Left lung (tissue), 10 donors: ENCODE results near the gene FBXW8. TPM values are rescaled to one million over a fixed set of nuclear protein-coding genes. Genes with fewer than 3 reads are reported as not detected.

Experiments
- ATAC-seq: fragments of 200-7000 bp; cut with Tn5 transposase; one replicate; pipeline ENCODE4 v1.9.1; 2020; ENCODE audit warnings: moderate library complexity
- DNase-seq, 4 donors: peaks; one replicate each; pipeline ENCODE4 v3.0.0-alpha.2; 2013 to 2020
- H3K27ac ChIP-seq, 2 donors: fragments of 200-600 bp; sonication (generic) in 1 of 2; one replicate each; pipeline versions ENCODE4 v1.5.0 to v1.8.0; 2020 to 2021
- H3K27me3 ChIP-seq, 2 donors: fragments of 200-600 bp; sonication (generic) in 1 of 2; one replicate each; pipeline versions ENCODE4 v1.5.0 to v1.8.0; 2020 to 2021
- H3K36me3 ChIP-seq, 2 donors: fragments of 200-600 bp; sonication (generic) in 1 of 2; one replicate each; pipeline versions ENCODE4 v1.5.0 to v1.8.0; 2020 to 2021
- H3K4me1 ChIP-seq, 2 donors: fragments of 200-600 bp; one replicate each; pipeline ENCODE4 v1.8.0; 2021
- H3K4me3 ChIP-seq, 2 donors: fragments of 200-600 bp; sonication (generic) in 1 of 2; one replicate each; pipeline versions ENCODE4 v1.5.0 to v1.8.0; 2020 to 2021; ENCODE audit warnings: mild to moderate bottlenecking in 1 of 2
- H3K9me3 ChIP-seq, 2 donors: fragments of 200-600 bp; sonication (generic) in 1 of 2; one replicate each; pipeline versions ENCODE4 v1.5.0 to v1.8.0; 2020 to 2021
- CTCF ChIP-seq, 2 donors: fragments of 200-600 bp; sonication (generic) in 1 of 2; IDR thresholded peaks; one replicate each; pipeline versions ENCODE4 v1.5.0 to v1.8.0; 2021; ENCODE audit warnings: antibody characterized with exemption in 2 of 2
- intact Hi-C, 2 donors: fragments of 100-400 bp; cut with DNase I; formaldehyde crosslinking; loops; one replicate each; pipeline versions ENCODE4 v1.11.2 to v1.14.2; 2022
- polyA plus RNA-seq, 6 donors: library from polyadenylated mRNA; unstranded; fragments of 120-200 nt; gene quantifications; one replicate each; pipeline ENCODE4 v1.2.1, GENCODE V29; 2013; ENCODE audit not compliant: insufficient read length in 6 of 6
- total RNA-seq, 2 donors: library from RNA; stranded (reverse); fragmentation: NEBNext Ultra II Directional; extraction: Animal tissue kit (Norgen Biotek cat#: 25700); gene quantifications; one replicate each; pipeline ENCODE4 v1.2.1, GENCODE V29; 2021
- donor health status: DM: no; HTN: yes; CAD: no.
- donor health status: DM: no; HTN: no; CAD: no.

The FBXW8 gene
- total and polyA plus RNA-seq, 8 donors = 16.0 to 28.4 (median 24.6) TPM

GRCh38 chr12:116887244-116887643, 23.5 kb upstream of the FBXW8 start:
- Histone ChIP-seq H3K4me3 (no peak overlapping the region), H3K27me3 (peaks cover 15 to 46% of the 10 kb centered on the region in 2 donors), H3K27ac (no peak overlapping the region), H3K4me1 (peaks cover 0 to 19% of the 10 kb centered on the region in 2 donors), H3K9me3 (no peaks in the 10 kb centered on the region), H3K36me3 (no peaks in the 10 kb centered on the region)
- DNase-seq (no peak), ATAC-seq (no peak)
- intact Hi-C loops = no loop called here
- no peak for TF ChIP-seq CTCF (IDR thresholded peaks at IDR 0.05)

- Histone ChIP-seq H3K9me3 (no peaks in the 10 kb centered on the region), H3K27ac (no peak overlapping the region), H3K27me3 (peaks cover 9 to 43% of the 10 kb centered on the region in 2 donors), H3K36me3 (no peaks in the 10 kb centered on the region), H3K4me1 (peaks cover 0 to 19% of the 10 kb centered on the region in 2 donors), H3K4me3 (no peak overlapping the region)
- ATAC-seq (no peak), DNase-seq (no peak)
- intact Hi-C loops = no loop called here
- TF ChIP-seq CTCF (IDR thresholded peaks at IDR 0.05) = no peak
Observed at GRCh38 chr12:116887897-116888296, 22.9 kb upstream of the FBXW8 start.

GRCh38 chr12:116890330-116890729, 20.4 kb upstream of the FBXW8 start:
- H3K36me3 ChIP-seq = no peaks in the 10 kb centered on the region
- peaks cover 0 to 19% of the 10 kb centered on the region in 2 donors for H3K4me1 ChIP-seq
- intact Hi-C loops = no loop called here
- H3K27ac ChIP-seq = no peak overlapping the region
- DNase-seq = no peak
- no peaks in the 10 kb centered on the region for H3K9me3 ChIP-seq
- no peak for ATAC-seq
- H3K4me3 ChIP-seq = no peak overlapping the region
- peaks cover 0 to 26% of the 10 kb centered on the region in 2 donors for H3K27me3 ChIP-seq
- no peak for TF ChIP-seq CTCF (IDR thresholded peaks at IDR 0.05)

GRCh38 chr12:116891019-116891418, 19.7 kb upstream of the FBXW8 start:
- TF ChIP-seq CTCF (IDR thresholded peaks at IDR 0.05) = no peak
- intact Hi-C loops = no loop called here
- Histone ChIP-seq H3K9me3 (no peaks in the 10 kb centered on the region), H3K27me3 (peaks cover 0 to 26% of the 10 kb centered on the region in 2 donors), H3K4me3 (no peak overlapping the region), H3K36me3 (no peaks in the 10 kb centered on the region), H3K4me1 (peaks cover 0 to 16% of the 10 kb centered on the region in 2 donors), H3K27ac (no peak overlapping the region)
- ATAC-seq (no peak), DNase-seq (no peak)

GRCh38 chr12:116892349-116893140, 18.2 kb upstream of the FBXW8 start:
- Histone ChIP-seq H3K36me3 (no peaks in the 10 kb centered on the region), H3K9me3 (no peaks in the 10 kb centered on the region), H3K27me3 (peaks cover 0 to 15% of the 10 kb centered on the region in 2 donors), H3K4me1 (peaks cover 0 to 15% of the 10 kb centered on the region in 2 donors), H3K27ac (no peak overlapping the region), H3K4me3 (no peak overlapping the region)
- intact Hi-C loops = no loop called here
- DNase-seq (no peak), ATAC-seq (no peak)
- TF ChIP-seq CTCF (IDR thresholded peaks at IDR 0.05) = no peak
